Stimulated activated CD4-positive, alpha-beta T cell treated with anti-CD3 and anti-CD28 coated beads, Interleukin-15, amount 100 ng/mL, for 1 hour (primary cell): ENCODE results near the gene RCOR1.
"Not testable (repeated sequence)": the region's sequence is repeated elsewhere in the genome, so short reads cannot be mapped to it uniquely, and the experiment has no call there.

ENCODE experiments used
- DNase-seq, 2 donors: peaks; one replicate each; pipeline ENCODE4 v3.0.0-alpha.2; 2020; ENCODE audit warnings: low read depth in 1 of 2, low spot score in 1 of 2

RCOR1 gene

DNA sequence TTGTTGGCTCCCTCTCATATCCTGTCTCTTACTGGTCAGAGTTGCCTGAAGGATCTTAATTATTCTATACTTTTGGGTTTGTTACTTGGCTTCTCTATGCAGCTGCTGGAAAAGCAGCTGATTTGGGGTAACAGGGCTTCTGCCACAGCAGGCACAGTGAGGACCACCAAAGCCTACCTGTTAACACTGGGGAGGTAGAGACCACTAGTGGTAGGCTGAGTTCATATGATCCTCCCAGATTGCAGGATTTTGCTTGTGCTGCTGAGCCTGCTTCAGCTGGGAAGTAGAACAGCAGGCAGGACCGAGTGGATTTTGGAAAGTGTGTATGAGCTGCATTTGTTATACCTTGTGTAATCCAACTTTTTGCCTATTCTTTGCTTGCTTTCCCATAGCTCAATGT lies 34.1 kb downstream of the RCOR1 start:
- DNase-seq, result no peak

DNA sequence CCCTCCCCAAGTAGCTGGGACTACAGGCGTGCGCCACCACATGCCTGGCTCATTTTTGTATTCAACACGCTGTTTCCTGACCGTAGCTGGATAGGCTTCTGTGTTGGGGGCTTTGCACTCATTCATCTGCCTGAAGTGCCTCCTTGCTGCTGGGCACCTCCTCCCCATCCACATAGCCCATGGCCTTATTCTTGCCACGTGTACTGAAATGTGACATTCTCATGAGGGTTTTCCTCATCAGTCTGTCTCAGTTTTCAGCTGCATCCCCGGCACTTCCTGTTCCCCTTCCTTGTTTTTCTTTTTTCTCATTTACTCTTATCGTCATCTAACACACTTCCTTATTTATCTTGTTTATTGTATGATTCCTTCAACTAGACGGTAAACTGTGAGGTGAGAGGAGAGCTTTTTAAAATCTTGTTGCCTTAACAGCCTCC lies 36.6 kb downstream of the RCOR1 start:
- DNase-seq, result no peak

DNA sequence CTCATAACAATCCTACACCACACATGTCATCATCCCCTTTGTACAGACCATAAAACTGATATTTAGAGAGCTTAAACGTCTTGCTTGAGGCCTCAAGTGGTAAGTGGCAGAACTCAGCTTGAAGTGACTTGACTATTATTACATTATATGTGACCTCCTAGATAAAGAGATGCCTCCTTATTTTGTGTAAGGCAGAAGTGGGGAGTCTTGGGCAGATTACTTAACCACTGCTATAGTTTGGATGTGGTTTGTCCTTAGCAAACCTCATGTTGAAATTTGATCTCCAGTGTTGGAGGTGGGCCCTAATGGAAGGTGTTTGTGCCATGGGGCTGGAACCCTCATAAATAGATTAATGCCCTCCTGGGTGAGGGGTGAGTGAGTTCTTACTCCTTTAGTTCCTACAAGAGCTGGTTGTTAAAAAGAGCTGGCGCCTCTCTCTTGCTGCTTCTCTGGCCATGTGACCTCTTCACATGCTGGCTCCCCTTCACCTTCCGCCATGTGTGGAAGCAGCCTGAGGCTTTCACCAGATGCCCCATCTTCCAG lies 37.4 kb downstream of the RCOR1 start:
- DNase-seq, result no peak

DNA sequence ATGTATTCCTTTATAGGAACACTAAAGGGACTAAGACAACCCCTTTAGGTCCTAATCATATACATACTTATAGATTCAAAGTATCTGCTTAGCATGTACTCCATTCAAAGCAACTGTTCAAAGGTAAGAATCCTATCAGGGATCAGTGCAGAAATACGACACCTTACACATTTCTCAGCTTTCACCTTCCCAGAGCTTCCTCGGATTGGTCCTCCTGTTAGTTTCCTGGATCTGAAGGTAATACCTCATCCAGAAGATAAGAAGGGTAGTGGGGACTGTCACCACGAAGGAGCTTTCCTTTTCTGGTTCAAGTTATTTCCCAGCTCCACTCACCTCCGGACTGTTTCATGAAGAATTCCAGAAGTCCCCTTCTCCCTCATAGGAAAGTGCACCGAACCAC lies 38.0 kb downstream of the RCOR1 start:
- no peak for DNase-seq

DNA sequence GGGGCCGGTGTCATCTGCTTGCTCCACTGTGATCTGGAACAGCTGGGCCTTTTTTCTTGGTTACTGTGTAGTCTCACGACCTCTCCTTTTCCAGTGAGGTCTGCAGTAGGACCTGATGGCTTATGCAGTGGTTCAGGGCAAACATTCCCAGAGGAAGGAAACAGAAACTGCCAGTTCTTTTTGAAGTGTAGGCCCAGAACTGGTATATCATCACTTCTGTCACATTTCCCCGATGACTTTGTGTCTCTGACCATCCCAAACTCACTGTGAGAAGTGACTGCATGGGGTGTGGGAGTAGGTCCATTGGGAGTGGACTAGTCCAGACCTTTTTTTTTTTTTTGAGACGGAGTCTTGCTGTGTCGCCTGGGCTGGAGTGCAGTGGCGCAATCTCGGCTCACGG lies 38.4 kb downstream of the RCOR1 start:
- DNase-seq, result no peak

DNA sequence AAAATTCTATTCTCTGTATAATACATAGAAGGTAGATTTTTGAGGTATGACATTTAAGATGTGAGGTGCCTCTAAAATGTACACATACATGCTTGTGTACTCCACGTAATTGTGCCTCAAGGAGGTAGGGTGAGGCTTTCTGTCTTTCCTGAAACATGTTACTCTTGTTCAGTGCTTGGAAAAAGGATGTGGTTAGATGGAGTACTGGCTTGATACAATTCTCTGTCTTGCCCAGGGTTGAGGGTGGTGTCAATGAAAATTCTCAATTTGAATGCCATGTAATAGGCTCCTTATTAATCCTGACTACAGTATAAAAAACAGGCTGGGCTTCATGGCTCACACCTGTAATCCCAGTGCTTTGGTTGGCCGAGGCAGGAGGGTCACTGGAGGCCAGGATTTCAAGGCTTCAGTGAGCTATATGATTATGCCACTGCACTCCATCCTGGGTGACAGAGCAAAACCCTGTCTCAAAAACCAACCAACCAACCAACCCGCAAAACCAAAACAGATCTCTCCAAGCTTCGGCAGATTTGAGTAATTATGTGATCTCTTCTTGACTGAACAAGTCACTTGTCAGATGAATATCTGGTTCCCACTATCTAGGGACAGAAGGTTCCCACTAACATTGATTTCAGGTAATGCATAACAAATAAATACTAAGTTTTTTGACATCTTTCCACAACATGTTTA lies 41.6 kb downstream of the RCOR1 start:
- DNase-seq, result no peak

DNA sequence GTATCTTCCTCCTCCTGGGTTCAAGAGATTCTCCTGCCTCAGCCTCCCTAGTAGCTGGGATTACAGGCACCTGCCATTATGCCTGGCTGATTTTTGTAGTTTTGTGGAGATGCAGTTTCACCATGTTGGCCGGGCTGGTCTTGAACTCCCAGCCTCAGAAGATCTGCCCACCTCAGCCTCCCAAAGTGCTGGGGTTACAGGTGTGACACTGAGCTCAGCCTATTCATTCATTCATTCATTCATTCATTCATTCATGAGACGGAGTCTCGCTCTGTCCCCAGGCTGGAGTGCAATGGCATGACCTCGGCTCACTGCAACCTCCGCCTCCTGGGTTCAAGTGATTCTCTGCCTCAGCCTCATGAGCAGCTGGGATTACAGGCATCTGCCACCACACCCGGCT lies 47.2 kb downstream of the RCOR1 start:
- DNase-seq, result not testable (repeated sequence)

DNA sequence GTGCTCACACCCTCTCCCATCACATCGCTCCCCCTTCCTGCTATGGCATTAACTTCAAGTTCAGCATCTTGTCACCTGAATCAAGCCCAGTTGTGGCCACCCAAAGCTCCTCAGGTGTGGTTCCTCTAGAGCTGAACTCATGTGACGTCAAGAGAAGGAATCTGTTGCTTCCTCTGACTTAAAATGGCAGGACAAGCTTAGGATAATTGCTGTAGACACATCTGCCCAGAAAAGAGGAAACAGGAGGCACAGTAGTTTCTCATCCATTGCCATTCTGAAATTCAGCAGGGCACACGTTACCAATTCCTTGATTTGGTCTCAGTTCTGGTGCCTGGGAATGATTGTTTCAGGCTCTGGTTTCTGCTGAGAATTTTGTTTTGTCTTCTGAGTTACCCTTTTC lies 52.1 kb downstream of the RCOR1 start:
- no peak for DNase-seq

DNA sequence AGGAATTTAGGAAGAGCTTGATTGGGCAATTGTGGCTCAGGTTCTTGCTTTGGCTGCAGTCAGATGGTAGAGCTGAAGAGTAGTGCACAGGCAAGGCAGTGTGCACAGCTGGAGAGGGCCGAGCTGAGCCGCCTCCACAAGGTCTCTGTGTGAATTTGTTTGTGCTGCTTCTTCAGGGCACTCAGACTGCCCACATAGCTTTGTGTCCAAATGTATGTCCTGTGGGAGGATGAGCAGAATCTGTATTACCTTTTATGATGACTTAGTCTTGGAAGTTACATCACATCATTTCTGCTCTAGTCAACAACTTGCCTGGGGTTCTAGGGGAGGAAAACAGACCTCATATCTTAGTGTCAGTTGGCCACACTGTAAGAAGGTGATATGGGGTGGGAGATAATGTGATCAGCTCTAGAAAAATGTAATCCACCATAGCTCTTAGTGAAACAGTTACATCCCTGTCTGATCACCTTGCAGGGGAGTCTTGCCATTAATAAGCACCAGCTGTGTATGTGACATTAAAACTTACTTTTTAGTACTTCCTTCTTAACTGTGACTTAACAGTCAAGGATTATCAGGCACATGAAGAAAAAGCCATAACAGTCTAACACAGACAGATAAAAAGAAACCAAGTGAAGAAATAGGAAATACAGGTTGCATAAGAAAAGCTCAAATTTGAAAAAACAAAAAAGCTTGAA lies 53.4 kb downstream of the RCOR1 start:
- no peak for DNase-seq

DNA sequence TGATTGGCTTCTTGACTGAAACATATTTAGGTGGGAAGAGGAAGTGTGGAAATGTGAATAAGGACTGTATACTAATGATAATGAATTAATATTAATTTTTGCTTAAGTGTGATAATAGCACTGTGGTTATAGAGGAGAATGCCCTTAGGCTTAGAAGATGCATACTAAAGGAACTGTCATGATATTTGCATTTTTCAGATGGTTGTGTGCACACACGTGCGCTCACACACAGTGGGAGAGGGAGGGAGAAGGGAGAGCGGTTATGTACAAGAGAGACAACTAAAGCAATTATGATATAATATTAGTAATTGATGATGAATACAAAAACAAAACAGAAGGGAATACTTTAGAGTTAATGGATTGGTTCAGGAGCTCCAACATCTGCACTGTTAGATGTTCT lies 54.2 kb downstream of the RCOR1 start:
- DNase-seq, result no peak

DNA sequence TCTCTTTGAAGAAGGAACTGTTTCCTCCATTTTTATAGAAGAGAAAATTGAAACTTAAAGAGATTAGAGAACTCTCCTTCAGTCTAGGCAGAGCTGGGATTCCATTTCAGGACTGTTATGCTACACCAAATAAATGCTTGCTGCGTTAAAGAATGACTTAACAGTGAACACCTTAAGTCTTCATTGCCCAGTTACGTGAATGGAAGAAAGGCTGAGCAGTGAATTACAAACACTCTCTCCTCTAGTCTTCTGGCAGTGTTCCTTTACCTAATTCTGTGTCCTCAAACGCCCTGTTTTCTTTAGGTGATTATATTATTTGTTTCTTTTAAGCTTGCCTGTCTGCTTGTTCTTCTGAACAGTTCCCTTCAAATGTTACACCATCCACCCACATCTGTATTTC lies 59.7 kb downstream of the RCOR1 start:
- no peak for DNase-seq

DNA sequence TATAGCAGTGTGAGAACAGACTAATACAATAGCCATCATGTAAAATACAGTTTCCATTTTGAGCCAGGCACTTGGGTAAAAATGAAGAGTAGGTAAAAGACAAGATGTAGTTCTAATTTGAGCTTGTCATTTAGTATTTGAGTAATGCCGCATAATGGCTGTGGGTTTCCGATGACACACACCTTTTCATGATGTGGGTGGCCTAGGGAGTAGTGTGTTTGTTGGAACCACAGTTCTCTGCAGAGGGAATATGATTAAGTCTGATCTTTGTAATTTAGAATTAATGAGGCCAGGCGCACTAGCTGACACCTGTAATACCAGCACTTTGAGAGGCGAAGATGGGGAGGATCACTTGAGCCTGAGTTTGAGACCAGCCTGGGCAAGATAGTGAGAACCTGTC lies 61.8 kb downstream of the RCOR1 start:
- DNase-seq, result no peak

DNA sequence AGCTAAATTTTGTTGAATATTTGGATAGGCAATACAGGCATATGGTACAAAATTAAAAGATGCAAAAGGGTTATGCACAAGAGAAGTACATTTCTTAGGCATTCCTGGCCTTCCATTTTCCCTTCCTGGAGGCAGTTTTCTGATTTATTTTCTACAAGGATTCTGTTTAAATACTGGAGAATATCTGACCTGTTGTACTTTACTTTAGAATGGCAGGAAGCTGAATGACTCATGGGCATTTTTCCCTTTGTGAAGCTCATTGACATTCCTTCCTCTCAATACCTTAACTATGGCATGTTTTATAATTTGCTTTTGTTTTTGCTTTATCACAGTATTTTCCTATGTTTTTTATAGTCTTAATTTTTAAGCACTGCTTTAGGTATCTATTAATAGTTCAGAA lies 62.7 kb downstream of the RCOR1 start:
- DNase-seq, result no peak

DNA sequence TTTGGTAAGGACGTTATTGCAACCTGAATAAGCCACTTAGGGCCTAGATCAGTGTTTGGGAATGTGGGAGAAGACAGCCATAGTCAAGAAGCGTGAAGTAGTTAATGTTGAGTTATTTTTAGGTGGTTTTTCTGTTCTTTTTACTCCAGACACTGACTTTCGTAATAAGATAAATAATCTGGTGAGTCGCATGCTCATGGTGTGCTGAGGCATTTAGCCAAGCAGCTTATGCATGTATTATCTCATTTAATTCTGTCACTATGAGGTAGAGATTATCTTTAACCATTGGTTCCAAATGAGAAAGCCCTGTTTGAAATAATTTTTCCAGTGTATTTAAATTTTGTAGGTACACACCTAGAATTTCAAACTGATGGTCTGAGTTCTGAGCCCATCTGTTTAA lies 67.3 kb downstream of the RCOR1 start:
- DNase-seq, result no peak

DNA sequence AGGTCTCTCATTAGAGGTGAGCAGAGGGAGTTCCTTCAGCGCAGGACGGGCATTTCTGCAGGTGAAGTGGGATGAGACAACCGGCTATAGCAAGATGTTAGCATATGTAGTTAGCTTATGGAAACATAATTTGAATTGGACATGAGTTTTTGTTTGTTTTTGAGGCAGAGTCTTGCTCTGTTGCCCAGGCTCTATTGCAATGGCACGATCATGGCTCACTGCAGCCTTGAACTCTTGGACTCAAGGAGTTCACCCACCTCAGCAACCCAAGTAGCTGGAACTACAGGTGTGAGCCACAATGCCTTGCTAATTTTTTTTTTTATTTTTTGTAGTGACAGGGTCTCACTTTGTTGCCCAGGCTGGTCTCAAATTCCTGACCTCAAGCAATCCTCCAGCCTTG lies 69.2 kb downstream of the RCOR1 start:
- DNase-seq, result no peak

DNA sequence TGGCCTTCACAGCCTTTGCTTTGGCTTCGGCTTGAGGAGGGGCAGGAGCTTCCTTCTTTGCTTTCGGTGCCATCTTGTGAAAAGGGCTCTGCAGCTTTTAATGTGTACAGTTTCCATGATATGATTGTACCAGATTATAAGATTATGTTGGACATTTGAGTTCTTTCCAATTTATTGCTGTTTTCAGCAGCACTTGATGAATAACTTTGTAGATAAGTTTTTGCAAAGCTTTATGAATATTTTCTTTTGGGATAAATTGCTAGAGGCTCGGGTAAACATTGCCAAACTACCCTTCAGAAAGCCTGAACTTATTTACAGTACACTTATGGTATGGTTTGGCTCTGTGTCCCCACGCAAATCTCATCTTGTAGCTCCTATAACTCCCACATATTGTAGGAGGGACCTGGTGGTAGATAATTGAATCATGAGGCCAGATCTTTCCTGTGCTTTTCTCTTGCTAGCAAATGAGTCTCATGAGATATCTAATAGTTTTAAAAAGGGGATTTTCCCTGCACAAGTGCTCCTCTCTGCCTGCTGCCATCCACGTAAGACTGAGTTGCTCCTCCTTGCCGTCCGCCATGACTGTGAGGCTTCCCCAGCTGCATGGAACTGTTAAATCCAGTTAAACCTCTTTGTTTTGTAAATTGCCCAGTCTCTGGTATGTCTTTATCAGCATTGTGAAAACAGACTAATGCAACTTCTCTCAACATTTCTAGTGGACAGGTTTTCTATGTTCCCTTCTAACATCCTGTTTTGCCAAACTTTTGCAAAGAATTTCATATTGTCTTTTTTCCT lies 70.4 kb downstream of the RCOR1 start:
- DNase-seq, result no peak

DNA sequence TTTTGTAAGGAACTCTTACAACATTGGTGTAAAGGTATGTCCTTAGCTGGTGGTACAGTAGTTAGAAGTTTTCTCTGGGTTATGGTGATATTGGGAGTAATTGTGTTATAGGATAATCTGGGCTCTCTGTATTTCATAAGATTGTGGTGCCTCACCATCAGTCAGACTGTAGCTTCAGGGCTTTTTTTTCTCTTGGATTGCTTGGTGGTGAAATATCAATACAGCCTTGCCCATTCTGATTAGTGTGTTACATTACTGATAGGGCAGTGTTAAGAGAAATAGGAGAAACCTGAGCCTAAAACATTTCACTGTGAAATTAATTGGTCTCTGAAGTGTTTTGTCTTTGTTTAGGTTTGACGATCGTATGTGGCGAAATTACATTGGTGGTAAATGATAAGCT lies 71.0 kb downstream of the RCOR1 start:
- DNase-seq, result no peak

DNA sequence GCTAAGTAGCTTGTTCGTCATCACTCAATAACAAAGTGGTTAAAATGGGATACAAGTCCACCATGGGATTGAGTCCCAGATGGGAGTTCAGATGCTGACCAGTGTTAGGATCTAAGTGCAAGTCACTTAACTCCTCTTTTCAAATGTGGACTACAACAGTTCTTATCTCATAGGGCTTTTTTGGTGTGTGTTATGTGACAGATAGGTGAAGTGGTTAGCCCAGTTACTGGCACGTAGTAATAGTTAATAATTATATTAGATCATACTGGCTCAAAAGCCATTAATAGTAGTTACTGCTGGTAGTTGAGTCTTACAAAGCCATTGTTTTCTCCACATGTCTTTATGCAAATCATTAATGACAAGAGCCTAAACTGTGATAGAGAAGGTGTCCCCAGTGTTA lies 73.2 kb downstream of the RCOR1 start:
- DNase-seq, result no peak

DNA sequence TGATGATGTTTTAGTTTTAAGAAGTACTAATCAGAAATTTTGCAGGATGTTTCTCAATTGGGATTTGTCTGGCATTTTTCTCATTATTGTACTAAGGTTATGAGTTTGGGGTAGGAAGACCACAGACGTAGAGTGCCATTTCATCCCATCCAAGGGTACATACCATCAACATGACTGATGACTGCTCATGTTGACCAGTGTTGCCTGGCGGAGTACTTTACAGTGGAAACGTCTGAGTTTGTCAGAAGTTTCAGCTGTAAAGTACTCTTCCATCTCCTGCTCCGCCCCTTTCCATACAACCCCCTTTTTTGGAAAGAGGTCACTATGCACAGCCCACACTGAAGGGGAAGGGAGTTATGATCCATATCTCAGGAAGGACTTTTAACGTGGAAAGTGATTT lies 74.2 kb downstream of the RCOR1 start:
- no peak for DNase-seq

DNA sequence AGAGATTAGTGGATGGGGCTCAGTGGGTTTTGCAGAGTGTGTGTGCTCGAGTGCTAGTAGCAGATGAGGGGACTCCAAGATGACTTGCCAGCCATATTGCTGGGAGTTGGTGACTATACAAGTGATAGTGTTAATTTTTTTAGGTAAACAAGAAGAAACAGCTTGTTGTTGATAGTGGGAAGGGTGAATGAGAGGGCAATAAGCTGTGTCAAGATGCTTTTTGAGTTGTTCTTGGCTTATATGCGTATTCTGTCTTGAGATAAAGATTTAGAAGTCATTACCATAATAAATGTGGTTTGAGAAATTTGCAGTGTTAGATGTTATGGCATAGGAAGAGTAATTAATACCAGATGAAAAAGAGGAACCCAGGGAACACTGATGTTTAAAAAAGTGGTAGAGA lies 75.3 kb downstream of the RCOR1 start:
- DNase-seq, result no peak

DNA sequence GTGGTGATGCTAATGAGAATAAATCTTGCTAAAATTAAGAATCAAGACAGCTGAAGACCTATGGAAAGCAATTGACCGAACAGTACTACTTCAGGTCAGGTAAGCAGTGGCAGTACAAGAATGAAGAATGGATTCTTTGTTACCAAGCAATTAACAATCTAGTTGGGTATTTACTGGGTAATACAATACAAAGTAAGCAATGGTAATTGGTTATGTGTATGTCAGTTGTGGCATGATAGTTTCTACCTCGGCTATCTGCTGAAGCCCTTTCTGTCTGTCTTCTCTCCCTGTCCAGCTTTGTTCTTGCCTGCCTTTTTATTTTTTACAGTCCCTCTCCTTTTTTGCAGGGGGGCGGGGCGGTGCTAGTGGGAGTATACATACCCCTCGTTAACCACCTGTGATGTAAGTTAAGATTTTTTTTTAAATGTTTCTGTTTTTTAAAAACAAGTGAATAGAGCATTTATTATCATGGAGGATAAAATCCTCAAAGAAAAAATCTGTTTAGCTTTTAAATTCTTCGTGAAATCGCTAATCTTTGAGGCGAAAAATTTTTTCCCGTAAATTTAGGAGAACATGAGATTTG lies 75.9 kb downstream of the RCOR1 start:
- DNase-seq, result no peak

DNA sequence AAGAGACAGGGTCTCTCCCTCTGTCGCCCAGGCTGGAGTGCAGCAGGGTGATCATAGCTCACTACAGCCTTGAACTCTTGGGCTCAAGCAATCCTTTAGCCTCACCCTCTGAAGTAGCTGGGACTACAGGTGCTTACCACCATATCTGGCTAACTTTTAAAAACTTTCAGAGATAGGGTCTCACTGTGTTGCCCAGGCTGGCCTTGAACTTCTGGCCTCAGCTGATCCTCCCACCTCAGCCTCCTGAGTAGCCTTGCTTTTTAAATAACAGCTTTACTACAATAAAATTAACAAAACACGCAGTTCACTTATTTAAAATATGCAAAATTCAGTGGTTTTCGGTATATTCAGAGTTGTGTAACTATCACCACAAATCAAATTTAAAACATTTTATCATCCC lies 79.0 kb downstream of the RCOR1 start:
- no peak for DNase-seq
